ENCODE results near the gene EXOSC5. TPM values are rescaled to one million over a fixed set of nuclear protein-coding genes. Genes with fewer than 3 reads are reported as not detected.

The EXOSC5 gene
- total and polyA plus RNA-seq, 2 of the 13 experiments (the other 11 are each of a cell fraction or from before 2014, with no cell fraction given), result 24.1 to 26.5 TPM

DNA sequence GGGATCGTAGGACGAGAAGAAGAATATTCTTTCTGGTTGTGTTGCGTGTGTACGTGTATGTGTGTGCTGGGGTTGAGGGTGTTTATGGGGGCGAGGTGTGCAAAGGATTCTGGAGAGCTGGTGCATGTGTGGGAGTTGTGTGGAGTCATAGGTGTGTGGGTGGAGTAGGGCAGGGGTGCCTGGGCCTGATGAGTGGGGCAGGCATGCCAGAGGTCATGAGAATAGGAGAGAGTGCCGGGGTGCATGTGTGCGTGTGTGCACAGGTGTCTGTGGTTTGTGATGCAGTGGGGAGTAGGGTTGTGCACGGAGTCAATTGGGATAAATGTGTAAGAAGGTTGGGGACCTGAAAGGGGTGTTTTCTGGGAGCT is 20.2 kb downstream of the EXOSC5 start:
- no TSS peak for BruUV-seq (replicated peaks)
- DNase-seq (ENCODE audit: low spot score) (no peak), FAIRE-seq (peak; percentile 44), ATAC-seq (peak; percentile 58)
- Histone ChIP-seq H3K4me2 (ENCODE audit: low read depth, low read length) (peak overlapping the region; percentile 83), H2AFZ (ENCODE audit: low read length) (no peak overlapping the region), H3K9ac (ENCODE audit: insufficient read depth, low read depth, low read length) (peak overlapping the region; percentile 68), H3K79me2 (ENCODE audit: insufficient read depth, low read length) (no peaks in the 10 kb centered on the region), H3K4me3 (replicated peaks in 1 of 3; ENCODE audit: insufficient read depth in 1 of 3, low read depth in 2 of 3, low read length in 3 of 3) (peak overlapping the region; percentile 65 to 81 (median 74)), H3K9me3 (ENCODE audit: low read length) (no peaks in the 10 kb centered on the region), H3K27ac (ENCODE audit: extremely low read length, insufficient read depth, low read length) (peak overlapping the region; percentile 50), H3K4me1 (ENCODE audit: insufficient read depth, low read length) (peaks cover 26% of the 10 kb centered on the region), H3K27me3 (ENCODE audit: control insufficient read depth in 1 of 2, insufficient read depth in 2 of 2, low read length in 2 of 2) (no peaks in the 10 kb centered on the region), H3K36me3 (replicated peaks in 1 of 2; ENCODE audit: control insufficient read depth in 1 of 2, insufficient read depth in 2 of 2, low read length in 2 of 2) (no peaks in the 10 kb centered on the region; a peak in 1 of 5 replicates), H4K20me1 (ENCODE audit: insufficient read depth, low read length) (no peaks in the 10 kb centered on the region)
- no peak for TF ChIP-seq IKZF1 (IDR thresholded peaks at IDR 0.05)
- 0 out of 2 replicates have a peak, but pooled peaks have one; percentile 2 for TF ChIP-seq TGIF2 (CRISPR knock-in tag; IDR thresholded peaks at IDR 0.05)
- no peak for TF ChIP-seq NONO (IDR thresholded peaks at IDR 0.05)
- TF ChIP-seq NONO (CRISPR knock-in tag; conservative IDR thresholded peaks at IDR 0.05), result 0 out of 2 replicates have a peak, but pooled peaks have one; percentile 11
- TF ChIP-seq SIX4 (CRISPR knock-in tag; IDR thresholded peaks at IDR 0.05), result no peak
- intact Hi-C loops (cut with micrococcal nuclease; ENCODE audit: unreplicated experiment), result no loop called here
- in situ Hi-C loops (cut with HindIII; ENCODE audit: extremely low pct_ligation_motif_present, low pct_unique_long_range_greater_than_20kb), result no loop called here
- 49% methylated on average over 8 of the region's 8 CpGs for WGBS (ENCODE audit: low lambda C conversion rate)
- ChIA-PET POLR2A (interaction anchor here (2.5 kb wide), 1 partner anchor 13 kb away, joined by 11 read pairs; the partner anchor contains the start of gene B9D2), CTCF (ENCODE audit: low intra/inter-chr PET ratio, low total read pairs) (no interaction called here)

GRCh38 chr19:41376241-41376997 is 20.7 kb downstream of the EXOSC5 start, which contains the start of gene TMEM91:
Gene TMEM91, plus strand, starts transcription at chr19:41376533. Its CDS starts 1,777 bp downstream, at chr19:41378310.
- 2% methylated on average over 12 of the region's 47 CpGs for WGBS (ENCODE audit: low lambda C conversion rate)
- no peaks in the 10 kb centered on the region for H3K27me3 ChIP-seq (ENCODE audit: control insufficient read depth in 1 of 2, insufficient read depth in 2 of 2, low read length in 2 of 2)
- H3K36me3 ChIP-seq (replicated peaks in 1 of 2; ENCODE audit: control insufficient read depth in 1 of 2, insufficient read depth in 2 of 2, low read length in 2 of 2), result no peaks in the 10 kb centered on the region; a peak in 1 of 5 replicates
- CTCF ChIA-PET (ENCODE audit: low intra/inter-chr PET ratio, low total read pairs), result no interaction called here
- peak within 1 kb of the TSS; percentile 68 for H3K9ac ChIP-seq (ENCODE audit: insufficient read depth, low read depth, low read length)
- H3K4me3 ChIP-seq (replicated peaks in 1 of 3; ENCODE audit: insufficient read depth in 1 of 3, low read depth in 2 of 3, low read length in 3 of 3), result peak within 1 kb of the TSS; percentile 65 to 81 (median 74)
- H4K20me1 ChIP-seq (ENCODE audit: insufficient read depth, low read length), result no peaks in the 10 kb centered on the region
- no peaks in the 10 kb centered on the region for H3K79me2 ChIP-seq (ENCODE audit: insufficient read depth, low read length)
- H3K4me2 ChIP-seq (ENCODE audit: low read depth, low read length), result peak within 1 kb of the TSS; percentile 83
- H2AFZ ChIP-seq (ENCODE audit: low read length), result peak within 1 kb of the TSS; percentile 64
- intact Hi-C loops (cut with micrococcal nuclease; ENCODE audit: unreplicated experiment), result no loop called here
- DNase-seq (ENCODE audit: low spot score) (no peak), FAIRE-seq (no peak), ATAC-seq (peak; percentile 78)
- H3K4me1 ChIP-seq (ENCODE audit: insufficient read depth, low read length), result peaks cover 26% of the 10 kb centered on the region
- no peaks in the 10 kb centered on the region for H3K9me3 ChIP-seq (ENCODE audit: low read length)
- in situ Hi-C loops (cut with HindIII; ENCODE audit: extremely low pct_ligation_motif_present, low pct_unique_long_range_greater_than_20kb), result no loop called here
- POLR2A ChIA-PET, result interaction anchor here (2.5 kb wide), 1 partner anchor 12 kb away, joined by 11 read pairs; the partner anchor contains the start of gene B9D2
- BruUV-seq (replicated peaks), result TSS peak; percentile 26
- peak within 1 kb of the TSS; percentile 50 for H3K27ac ChIP-seq (ENCODE audit: extremely low read length, insufficient read depth, low read length)
- TF ChIP-seq, protein P1, sequence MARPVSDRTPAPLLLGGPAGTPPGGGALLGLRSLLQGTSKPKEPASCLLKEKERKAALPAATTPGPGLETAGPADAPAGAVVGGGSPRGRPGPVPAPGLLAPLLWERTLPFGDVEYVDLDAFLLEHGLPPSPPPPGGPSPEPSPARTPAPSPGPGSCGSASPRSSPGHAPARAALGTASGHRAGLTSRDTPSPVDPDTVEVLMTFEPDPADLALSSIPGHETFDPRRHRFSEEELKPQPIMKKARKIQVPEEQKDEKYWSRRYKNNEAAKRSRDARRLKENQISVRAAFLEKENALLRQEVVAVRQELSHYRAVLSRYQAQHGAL (CRISPR knock-in tag; IDR thresholded peaks at IDR 0.05; ENCODE audit: not compliant biosample characterization), result no peak
- no peak for TF ChIP-seq LCORL (IDR thresholded peaks at IDR 0.05)
- 0 out of 2 replicates have a peak, but pooled peaks have one; percentile 26 for TF ChIP-seq LCORL (CRISPR knock-in tag; IDR thresholded peaks at IDR 0.05)
- no peak for TF ChIP-seq MZF1 (CRISPR knock-in tag; IDR thresholded peaks at IDR 0.05; ENCODE audit: borderline replicate concordance)
- no peak for TF ChIP-seq AHR (CRISPR knock-in tag; IDR thresholded peaks at IDR 0.05)
- TF ChIP-seq ZBTB14 (CRISPR knock-in tag; IDR thresholded peaks at IDR 0.05), result no peak
- TF ChIP-seq HCFC1 (IDR thresholded peaks at IDR 0.05; ENCODE audit: low read depth, low read length), result no peak
- no peak for TF ChIP-seq IRF2 (CRISPR knock-in tag; IDR thresholded peaks at IDR 0.05)
- no peak for TF ChIP-seq ZNF263 (CRISPR knock-in tag; IDR thresholded peaks at IDR 0.05)
- TF ChIP-seq HMG20B (CRISPR knock-in tag; conservative IDR thresholded peaks at IDR 0.05), result no peak
- TF ChIP-seq ZNF749 (CRISPR knock-in tag; IDR thresholded peaks at IDR 0.05; ENCODE audit: borderline replicate concordance), result no peak
- TF ChIP-seq, protein P2, sequence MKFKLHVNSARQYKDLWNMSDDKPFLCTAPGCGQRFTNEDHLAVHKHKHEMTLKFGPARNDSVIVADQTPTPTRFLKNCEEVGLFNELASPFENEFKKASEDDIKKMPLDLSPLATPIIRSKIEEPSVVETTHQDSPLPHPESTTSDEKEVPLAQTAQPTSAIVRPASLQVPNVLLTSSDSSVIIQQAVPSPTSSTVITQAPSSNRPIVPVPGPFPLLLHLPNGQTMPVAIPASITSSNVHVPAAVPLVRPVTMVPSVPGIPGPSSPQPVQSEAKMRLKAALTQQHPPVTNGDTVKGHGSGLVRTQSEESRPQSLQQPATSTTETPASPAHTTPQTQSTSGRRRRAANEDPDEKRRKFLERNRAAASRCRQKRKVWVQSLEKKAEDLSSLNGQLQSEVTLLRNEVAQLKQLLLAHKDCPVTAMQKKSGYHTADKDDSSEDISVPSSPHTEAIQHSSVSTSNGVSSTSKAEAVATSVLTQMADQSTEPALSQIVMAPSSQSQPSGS (CRISPR knock-in tag; IDR thresholded peaks at IDR 0.05), result no peak
